GDM1 (cell line): ENCODE data around the gene PROKR1.
"Not testable (repeated sequence)": the region's sequence is repeated elsewhere in the genome, so short reads cannot be mapped to it uniquely, and the experiment has no call there.

Experiments used
- DNase-seq: peaks from one replicate; lab custom pipeline; 2025; lab: John Stamatoyannopoulos, UW

The PROKR1 gene

DNA sequence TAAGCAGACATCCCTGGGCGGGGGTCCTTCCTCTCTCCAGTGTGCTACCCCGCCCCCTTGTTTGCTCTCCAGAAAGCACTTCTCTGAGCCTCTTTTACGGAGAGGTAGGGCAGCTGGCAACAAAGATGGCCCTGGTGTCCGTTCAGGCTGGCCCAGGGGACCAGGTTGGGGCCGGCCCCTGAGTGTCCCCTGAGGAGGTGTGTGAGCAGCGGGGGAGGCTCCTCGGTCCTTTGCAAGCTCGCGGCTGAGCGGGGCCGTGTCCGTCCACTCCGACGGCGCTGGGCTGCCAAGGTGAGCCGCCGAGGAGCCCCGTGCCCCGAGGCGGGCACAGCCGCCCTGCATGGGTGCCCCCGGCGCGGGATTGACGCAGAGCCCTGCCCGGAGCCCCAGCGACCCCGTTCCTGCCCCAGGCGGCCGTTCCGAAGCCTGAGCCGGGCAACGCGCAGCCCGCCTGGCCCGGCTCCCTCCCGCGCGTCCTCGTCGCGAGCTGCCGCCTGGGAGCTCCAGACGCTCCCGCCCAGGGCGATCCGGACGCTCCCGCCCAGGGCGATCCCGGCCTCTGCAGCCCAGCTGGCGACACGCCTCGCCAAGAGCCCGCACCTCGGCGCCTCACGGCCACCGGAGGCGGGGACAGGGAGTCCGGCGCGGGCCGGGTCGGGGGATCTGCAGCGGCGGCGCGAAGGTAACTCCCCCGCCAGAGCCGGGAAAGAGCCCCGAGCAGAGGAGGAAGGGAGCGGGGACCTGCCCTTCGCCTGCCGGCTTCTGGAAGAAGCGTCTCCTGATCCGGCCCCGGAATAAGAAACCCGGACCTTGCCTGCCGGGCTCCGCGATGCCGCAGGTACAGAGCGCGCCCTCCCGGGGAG is at the start of gene PROKR1:
TSS of gene PROKR1 (plus strand) at position 569 of the 863 bp plus-strand sequence. CDS start 2,243 bp downstream, outside the sequence.
- DNase-seq: no peak

DNA sequence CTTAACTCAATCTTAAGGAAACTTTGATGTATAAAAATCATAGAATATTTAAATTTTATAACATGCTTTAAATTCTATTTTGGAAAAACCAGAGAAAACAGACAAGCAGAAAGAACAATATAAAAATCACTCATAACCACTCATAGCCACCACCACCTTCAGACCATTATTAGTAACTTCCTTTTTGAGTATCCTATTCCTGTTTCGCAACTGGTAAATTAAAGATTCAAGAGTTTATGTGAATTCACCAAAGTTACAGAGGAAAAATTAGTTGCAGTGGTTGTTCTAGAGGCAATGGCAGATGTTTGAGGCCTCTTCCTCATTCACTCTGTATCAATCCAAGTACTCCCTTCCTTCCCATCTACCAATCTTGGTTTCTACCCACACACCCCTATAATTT is 49.3 kb upstream of the PROKR1 start:
- no peak for DNase-seq

DNA sequence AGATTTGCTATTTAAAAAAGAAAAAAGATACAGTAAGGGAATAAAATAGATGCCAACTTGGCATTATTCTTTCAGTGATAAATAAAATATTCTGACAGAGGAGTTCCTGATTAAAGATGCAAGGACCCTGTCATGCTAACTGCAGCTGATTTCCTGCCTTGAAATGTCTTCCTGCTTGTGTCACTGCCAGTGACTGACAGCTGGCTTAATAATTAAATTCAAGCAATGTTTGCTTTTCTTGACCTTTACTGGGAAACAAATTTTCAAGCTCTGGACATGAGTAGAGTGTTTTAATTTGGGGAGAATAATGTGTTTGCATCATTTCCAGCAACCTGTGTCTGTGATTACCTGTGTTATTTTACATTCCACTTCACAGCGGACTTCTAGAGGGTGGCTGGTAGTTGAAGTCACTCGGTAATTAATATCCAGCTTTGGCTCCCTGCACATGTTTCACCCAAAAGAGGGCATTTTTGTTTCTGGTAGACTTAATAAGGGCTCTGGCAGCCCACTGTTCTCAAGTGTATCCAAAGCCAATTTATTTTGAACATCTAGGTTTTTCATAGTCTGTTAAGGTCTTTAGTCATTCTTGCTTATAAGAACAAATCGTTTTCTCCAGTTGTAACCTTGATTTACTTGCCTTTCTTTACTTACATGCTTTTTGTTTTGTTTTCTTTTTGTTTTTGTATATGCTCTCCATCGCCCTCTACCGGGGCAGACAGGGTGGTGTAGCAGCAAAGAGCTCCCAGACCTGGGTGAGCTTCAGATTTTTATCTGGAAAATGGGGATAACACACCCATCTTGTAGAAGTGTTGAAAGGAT is 48.5 kb upstream of the PROKR1 start:
- DNase-seq: no peak

DNA sequence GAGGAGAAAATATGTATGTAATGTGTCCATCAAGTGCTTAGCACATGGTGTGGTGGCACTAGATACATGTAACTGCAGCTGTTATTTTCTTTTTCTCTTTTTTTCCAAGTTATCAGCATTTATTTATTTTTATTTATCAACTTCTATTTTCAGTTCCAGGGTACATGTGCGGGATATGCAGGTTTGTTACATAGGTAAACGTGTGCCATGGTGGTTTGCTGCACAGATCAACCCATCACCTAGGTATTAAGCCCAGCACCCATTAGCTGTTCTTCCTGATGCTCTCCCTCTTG is 47.9 kb upstream of the PROKR1 start:
- not testable (repeated sequence) for DNase-seq

DNA sequence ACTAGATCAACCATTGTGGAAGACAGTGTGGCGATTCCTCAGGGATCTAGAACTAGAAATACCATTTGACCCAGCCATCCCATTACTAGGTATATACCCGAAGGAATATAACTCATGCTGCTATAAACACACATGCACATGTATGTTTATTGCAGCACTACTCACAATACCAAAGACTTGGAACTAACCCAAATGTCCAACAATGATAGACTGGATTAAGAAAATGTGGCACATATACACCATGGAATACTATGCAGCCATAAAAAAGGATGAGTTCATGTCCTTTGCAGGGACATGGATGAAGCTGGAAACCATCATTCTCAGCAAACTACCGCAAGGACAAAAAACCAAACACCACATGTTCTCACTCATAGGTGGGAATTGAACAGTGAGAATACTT is 42.9 kb upstream of the PROKR1 start:
- not testable (repeated sequence) for DNase-seq

DNA sequence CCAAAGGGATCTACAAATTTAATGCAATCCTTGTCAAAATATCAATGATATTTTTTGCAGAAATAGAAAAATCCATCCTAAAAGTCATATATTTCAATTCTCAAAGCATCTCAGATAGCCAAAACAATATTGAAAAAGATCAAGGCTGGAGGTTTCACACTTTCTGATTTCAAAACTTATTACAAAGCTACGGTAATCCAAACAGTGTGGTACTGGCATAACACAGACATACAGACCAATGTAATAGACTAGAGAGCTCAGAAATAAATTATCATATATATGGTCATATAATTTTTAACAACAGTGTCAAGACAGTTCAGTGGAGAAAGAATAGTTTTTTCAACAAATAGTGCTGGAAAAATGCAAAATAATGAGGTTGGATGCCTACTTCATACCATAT is 40.3 kb upstream of the PROKR1 start:
- no peak for DNase-seq

DNA sequence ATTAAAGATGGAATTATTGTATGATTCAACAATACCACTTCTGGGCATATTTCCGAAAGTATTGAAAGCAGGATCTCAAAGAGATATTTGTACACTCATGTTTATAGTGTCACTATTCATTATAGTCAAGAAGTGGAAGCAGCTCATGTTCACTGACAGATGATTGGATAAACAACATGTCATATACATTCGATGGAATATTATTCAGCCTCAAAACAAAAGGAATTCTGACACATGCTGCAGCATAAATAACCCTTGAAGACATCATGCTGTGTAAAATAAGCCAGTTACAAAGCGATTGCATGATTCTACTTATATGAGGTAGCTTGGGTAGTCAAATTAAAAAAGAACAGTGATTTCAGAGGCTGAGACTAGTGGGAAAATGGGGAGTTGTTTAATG is 39.3 kb upstream of the PROKR1 start:
- DNase-seq: no peak

DNA sequence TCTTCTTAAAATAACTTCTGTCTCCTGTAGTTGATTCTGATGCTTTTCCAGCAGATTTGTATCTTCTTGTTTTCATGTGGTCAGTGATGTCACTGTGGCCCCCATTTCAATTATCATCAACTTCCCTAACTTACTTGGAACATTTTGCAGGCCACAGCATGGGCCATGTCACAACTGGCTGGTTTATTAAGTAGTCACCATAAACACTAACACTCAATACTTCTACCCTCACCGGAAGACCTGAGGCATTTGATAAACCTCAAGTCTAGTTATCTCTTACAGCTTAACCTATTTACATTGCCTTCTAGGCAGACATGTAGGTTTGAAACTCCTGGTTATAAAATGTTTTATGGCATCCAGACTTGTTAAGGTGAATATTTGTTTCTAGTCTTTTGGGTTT is 37.4 kb upstream of the PROKR1 start:
- no peak for DNase-seq

DNA sequence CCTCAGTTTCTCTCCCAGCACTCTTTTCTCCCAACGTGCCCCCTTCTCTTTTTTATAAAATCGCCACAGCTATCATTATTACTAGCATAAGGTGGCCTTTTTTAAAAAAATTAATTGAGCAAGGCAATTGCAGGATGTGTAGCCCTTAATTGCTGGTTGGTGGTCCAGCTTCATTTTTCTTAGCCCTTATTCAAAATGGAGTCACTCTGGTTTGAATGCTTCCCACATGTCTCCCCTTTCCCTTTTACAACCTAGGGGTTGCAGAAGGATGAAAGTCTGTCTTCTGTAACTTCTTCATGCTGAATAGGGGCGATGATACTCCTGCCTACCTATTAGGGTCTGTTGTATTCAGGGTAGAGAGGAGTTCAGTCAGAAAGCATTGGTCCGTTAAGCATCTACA is 36.6 kb upstream of the PROKR1 start:
- DNase-seq: no peak

DNA sequence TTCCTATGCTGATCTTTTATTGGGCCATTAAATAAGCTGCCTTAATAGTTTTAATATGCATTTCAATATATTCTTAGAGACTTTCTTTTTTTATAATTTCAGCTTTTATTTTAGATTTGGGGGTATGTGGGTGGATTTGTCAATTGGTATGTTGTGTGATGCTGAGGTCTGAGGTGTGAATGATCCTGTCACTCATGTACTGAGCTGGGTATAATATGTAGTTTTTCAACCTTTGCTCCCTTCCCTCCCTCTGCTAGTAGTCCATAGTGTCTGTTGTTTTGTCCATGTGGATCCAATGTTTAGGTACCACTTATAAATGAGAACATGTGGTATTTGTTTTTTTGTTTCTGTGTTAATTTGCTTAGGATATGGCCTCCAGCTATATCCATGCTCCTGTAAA is 35.5 kb upstream of the PROKR1 start:
- DNase-seq: no peak

DNA sequence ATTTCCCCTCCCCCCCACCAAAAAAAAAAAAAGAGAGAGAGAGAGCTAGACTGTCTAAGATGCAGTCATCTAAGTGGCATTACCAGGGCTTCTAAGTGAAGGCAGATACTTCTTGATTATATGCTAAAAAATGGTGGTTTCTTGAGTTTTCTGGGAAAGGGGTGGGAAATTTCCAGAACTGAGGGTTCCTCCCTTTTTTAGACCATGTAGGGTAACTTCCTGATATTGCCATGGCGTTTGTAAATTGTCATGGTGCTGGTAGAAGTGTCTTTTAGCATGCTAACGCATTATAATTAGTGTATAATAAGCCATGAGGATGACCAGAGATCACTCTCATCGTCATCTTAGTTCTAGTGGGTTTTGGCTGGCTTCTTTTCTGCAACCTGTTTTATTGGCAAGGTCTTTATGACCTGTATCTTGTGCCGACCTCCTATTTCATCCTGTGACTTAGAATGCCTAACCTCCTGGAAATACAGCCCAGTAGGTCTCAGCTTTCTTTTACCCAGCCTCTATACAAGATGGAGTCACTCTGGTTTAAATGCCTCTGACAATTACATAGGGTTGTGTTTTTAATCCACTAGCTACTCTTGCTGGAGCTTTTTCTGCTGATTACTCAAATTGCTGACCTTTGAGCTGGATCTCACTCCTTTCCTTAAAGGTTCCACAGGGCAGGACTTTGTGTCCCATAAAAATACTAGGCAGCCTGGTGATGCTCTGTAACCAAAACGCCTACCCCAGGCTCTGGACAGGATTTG is 30.4 kb upstream of the PROKR1 start:
- no peak for DNase-seq

DNA sequence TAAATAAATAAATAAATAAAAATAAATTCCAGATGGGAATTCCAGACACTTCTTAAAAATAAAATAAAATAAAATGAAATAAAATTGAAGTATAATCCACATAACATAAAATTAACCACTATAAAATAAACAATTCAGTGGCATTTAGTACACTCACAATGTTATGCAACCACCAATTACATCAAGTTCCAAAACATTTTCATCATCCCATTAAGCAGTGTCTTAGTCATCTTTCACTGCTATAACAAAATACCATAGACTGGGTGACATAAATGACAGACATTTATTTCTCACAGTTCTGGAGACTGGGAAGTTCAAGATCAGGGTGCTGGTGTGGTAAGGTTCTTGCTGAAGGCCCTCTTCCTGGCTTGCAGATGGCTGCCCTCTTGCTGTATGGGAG is 22.6 kb upstream of the PROKR1 start:
- no peak for DNase-seq

DNA sequence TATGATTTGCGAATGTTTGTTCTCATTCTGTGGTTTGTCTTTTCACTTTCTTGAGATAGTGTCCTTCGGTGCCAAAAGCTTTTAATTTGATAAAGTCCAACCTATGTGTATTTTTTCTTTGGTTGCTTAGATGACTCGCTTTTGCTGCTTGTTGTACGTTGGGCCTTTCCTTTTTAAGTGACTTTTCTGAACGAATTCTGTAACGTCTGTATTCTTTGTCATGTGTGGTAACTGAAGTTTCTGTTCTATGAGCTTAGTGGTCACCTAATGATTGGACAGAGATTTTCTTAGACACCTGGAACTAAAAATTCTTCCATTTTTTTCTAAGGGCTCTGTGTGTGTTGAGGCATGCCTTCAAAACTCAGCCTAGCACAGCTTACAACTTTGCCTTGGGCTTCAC is 19.6 kb upstream of the PROKR1 start:
- no peak for DNase-seq

DNA sequence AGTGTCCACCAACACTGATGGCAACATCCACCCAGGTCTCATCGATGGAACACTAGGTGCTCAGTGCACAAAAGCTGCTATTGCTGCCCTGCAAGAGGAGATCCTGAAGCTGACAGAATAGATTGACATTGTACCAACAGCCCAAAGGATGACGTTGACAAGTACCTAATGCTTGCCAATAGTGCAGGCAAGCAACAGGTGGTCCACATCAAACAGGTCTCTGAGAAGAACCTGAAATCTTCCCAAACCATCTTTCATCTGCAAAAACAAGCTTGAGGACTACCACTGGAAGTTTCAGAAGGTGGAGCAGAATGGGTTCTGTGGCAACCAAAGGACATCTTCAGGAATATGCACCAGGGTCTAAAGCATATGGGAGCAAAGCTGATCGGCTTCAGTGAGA is 15.8 kb upstream of the PROKR1 start:
- no peak for DNase-seq

DNA sequence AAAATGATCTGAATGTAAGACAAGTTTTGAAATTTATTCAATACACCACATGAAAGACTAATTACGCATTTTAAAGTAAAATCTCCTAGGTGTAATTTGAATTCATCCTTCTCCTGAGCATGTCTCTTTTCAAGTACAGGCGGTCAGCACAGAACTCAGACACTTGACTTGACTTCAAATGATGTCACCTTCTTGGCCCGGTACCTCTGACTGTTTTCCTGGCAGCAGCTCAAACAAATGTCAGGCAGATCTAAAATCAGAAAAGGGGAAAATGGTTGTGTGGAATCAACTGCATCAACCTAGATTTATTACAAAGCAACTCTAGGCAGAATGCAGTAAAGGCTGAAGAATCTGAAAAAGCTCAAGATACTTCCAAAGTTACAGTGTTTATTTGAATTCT is 11.4 kb upstream of the PROKR1 start:
- no peak for DNase-seq

DNA sequence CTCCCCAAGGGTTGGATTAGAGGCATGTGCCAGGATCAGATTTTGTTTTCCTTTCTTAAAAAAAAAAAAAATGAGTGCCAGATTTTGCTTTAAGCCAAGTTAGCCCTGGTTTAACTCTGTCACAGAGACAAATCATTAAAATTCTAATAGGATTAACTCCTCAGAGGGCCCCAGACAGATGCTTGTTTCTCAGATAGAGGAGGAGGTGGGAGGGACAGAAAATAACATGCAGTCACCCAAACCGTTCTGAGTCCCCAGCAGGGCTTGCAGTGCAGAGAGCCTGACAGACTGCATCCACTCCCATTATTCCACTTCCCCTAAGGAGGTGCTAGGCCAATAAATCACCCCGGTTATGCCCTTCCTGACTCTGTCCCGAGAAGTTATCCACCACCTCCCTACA is 6.3 kb upstream of the PROKR1 start:
- DNase-seq: no peak

DNA sequence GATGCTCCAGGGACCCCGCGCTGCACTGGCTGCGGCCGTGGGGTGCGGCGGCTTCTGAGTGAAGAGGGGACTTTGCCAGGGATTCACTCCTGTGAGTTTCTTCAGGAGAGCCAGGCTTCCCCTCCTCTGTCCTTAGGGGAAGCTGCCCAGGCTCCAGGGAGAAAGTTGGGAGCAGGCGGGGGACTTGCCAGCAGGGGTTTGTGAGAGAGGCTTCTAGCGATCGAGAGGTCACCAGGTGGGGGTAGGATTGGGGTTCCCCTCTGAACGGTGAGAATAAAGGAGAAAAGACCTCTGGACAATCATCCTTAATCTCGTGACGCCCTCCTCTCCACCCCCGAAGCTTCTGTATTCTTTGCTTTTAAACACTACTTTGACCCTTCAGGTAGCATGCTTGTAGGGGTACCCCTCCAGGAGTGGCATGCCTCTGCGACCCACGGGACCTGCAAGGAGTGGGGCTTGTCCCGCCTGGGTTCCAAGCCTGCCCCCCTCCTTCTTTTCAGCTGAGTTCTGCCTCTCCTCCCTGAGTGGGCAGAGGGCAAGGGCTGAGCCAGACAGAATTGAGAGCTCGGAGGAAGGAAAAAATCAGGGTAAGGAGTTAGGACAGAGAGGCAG is 601 bp downstream of the PROKR1 start:
- DNase-seq: no peak

DNA sequence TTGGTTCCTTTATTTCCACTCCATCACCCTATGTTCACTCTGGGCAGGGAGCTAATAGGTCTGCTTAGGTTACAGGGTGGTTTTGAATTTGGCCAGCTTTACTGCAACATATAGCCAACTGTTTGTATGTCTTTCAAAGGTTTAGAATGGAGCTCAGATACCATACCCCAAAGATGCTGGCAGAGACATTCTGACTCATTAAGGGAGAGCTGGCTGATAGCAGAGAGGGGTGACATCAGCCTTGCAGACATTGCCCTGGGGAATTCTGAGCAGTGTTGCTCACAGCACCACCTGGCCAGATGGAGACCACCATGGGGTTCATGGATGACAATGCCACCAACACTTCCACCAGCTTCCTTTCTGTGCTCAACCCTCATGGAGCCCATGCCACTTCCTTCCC is 2.1 kb downstream of the PROKR1 start:
- DNase-seq: no peak

DNA sequence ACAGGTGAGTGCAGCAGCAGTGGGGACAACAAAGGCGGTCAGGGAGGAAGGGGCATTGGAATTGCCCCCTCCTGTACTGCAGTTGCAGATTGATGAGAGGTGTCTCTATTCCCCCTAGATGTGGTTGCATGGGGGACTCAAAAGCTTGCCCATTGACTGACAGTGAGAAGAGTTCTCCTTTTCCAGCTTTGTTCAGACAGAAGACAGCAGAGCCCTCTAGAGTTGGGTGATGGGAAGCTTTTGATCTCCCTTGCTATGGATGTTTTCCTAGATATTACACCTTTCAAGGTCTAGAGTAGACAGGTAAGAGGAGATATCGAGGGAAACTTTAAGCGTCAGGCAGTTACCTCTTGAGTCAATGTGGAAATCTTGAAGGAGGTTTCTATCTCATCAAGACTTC is 2.9 kb downstream of the PROKR1 start:
- peak; percentile 17 for DNase-seq

DNA sequence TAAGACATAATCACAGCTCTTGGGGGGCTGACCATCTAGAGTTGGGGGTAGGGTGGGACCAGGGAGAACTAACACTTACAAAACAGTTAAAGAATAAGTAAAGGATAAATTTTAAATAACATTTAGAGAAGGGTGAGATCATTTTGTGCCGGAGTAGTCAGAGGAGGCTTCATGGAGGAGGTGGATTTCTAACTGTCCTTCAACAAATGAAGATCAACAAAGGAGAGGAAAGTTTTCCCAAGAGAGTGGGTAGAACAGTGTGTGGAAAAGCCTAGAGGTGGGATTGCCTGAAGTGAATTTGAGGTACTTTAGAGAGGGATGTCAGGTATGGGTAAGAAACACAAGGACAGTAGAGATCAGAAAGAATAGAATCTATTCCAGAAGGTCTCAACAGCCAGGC is 7.3 kb downstream of the PROKR1 start:
- DNase-seq: no peak

DNA sequence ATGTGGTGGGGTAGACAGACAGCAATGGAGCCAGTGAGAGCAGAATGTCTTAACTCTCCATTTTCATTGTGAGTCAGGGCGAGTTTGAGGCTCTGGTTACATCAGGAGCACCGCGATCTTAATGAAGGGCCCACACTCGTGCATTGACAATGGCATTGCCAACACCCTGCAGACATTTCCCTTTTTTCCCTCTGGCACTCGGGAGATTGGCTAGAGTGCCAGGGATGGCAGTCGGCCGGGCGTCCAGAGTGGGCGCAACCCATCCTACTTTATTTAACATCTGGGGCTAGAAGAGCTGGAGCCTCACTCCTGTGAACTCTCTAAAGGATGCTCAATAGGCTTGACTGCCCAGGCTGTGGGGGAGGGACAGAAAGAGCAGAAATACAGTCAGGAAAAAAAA is 9.7 kb downstream of the PROKR1 start:
- DNase-seq: no peak

DNA sequence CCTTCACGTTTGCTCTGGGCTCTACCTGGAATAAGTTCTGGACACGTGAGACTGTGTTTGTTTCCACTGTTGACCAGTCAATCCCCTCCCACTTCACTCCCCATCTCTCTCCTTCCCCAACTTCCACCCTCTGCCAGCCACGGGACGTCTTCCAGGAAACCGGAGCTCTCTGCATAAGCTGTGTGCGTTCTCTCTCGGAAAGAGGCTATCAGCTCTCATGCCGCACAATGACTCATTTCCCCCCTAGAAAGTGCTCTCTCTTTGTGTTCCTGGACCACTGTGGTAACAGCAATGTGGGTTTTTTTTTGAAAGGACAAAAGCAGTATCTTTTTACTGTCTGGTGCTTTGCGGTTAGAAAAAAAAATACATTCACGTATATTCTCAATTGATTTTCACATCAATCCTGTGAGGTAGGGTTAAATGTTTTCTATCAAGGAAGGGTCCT is 10.2 kb downstream of the PROKR1 start:
- peak; percentile 67 for DNase-seq
